GM12872 (cell line): ENCODE measurements around the gene AK9.

Source experiments
- TF ChIP-seq, protein P1 (sequence below): IDR thresholded peaks from 3 replicates; pipeline ENCODE4 v1.5.1; 2011; ENCODE audit warnings: low read depth, mild to moderate bottlenecking, low read length, moderate library complexity; ENCODE audit not compliant: insufficient read depth

Gene AK9

DNA sequence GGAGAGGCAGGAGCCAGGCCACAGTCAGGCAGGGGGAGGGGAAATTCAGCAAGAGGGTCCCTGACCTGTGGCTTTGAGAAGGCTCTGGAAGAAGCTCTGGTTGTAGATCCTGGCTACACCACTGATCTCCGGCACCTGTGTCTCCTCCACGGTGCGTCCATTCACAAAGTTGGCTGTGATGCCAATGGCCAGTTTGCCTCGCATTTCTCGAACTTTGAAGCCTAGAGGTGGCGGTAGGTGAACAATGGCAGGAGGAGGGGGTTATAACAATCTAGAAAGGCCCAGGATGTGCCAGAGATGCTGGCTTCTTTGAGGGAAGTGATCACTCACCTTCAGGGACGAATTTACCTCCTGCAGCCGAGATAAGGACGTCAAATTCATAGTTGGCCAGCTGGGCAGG is 238.8 kb downstream of the AK9 start:
- TF ChIP-seq, protein P1, sequence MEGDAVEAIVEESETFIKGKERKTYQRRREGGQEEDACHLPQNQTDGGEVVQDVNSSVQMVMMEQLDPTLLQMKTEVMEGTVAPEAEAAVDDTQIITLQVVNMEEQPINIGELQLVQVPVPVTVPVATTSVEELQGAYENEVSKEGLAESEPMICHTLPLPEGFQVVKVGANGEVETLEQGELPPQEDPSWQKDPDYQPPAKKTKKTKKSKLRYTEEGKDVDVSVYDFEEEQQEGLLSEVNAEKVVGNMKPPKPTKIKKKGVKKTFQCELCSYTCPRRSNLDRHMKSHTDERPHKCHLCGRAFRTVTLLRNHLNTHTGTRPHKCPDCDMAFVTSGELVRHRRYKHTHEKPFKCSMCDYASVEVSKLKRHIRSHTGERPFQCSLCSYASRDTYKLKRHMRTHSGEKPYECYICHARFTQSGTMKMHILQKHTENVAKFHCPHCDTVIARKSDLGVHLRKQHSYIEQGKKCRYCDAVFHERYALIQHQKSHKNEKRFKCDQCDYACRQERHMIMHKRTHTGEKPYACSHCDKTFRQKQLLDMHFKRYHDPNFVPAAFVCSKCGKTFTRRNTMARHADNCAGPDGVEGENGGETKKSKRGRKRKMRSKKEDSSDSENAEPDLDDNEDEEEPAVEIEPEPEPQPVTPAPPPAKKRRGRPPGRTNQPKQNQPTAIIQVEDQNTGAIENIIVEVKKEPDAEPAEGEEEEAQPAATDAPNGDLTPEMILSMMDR, result no peak

DNA sequence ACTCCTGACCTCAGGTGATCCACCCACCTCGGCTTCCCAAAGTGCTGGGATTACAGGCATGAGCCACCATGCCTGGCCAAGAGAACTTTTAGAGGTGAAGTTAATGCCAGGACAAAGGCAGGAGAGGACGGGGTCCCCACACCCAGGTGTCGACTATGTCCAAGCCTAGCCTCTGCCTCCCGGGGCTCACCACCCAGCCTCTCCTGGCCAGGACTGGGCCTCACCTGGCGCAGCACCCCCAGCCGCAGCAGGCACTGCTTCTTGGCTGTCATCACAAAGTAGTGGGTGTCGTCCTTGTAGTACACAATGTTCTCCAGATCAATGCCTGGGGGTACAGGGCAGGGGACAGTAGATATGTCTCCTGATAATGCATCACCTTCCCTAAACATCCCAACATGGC is 239.6 kb downstream of the AK9 start:
- TF ChIP-seq, protein P1, result no peak

DNA sequence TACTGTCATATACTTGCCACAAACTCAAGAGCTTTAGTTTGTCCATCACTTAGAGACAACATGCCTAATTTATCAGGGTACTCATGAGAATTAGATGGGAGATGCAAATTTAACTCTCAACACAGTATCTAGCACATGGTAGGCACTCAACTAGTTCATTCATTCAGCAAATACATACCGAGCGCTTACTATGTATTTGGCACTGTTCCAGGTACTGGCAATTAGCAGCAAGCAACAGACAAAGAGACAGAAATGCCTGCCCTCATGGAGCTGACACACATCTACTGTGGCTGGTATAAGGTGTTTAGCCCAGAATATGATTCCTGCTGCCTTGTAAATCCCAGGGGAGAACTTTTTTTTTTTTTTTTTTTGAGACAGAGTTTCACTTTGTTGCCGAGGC is 240.2 kb downstream of the AK9 start:
- TF ChIP-seq, protein P1, result no peak

DNA sequence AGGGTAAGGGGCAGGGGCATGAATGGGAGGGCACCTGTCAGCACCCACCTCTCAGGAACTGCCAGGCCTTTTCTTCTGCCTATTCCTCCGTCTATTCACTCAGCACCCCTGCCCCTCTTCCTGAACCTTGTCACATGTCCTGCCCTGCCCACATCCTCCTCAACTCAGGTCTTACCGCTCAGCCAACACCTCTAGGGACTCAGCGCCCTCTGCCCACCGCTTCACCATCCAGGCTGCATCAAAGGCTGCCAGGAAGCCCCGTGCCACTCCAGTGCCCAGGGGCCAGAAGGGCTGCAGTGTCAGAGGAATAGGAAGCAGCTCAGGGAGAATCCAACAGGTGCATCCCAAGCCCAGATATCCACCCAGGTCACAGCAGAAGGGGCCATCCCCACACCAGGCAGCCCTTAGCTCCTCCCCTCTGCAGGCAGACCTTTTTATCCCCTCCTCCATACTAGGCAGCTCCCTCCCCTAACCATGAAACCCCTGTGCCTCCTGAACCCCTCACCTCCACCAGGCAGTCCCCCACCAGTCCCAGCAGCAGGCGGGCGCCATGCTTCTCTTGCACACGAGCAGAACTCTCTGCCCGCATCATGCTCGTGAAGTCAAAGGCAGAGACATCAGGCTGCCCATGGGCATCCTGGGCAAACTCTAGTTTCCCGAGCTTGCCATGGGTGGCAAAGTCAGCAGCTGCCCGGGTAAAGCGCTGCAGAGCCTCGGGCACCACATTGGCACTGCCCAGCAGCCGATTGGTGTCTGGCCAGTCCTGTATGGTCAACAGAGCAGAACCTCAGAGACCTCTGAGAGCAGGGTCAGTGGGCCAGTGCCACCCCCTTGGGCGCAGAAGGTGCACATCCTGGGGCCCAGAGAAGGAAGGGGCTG is 241.0 kb downstream of the AK9 start:
- TF ChIP-seq, protein P1, result no peak

DNA sequence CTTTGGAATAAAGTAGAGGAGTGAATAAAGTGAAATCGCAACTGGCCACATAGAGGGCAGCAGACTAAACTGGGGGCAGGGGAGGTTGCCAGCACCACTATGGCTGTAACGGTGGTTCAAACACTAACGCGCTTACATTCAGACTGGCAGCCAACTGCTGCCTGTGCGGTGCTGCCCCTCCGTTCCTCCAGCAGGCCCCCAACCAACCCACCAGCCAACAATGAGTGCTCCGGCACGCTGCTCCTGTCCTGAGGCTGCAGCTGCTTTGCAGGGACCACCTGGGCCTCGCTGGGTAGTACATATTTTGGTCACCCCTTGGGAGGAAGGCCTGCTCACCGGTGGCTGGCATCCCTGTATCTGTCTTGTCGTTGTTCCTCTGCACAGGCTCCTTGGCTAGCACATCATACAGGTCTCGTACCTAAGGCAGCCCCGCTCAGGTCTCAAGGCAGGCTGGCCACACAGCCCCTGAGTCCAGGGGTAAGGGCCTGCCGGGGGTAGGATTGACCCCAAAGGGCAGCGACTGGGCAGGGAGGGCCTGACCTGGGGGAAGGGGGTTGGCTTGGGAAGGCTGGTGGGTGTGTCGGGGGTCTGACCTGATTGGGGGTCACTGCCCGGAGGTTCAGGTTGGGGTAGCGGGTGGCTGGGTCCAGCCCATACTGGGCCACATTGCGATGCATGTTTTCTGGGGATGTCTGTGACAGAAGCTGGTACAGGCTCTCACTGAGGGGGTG is 241.8 kb downstream of the AK9 start:
- TF ChIP-seq, protein P1, result no peak

GRCh38 chr6:109448615-109449014 is 242.4 kb downstream of the AK9 start:
- TF ChIP-seq, protein P1, result no peak

- TF ChIP-seq, protein P1, result no peak
Measured at GRCh38 chr6:109447878-109448555, 243.0 kb downstream of the AK9 start.
